GM19238 (cell line): ENCODE measurements around the gene BIRC5.
"Not testable (repeated sequence)": the region's sequence is repeated elsewhere in the genome, so short reads cannot be mapped to it uniquely, and the experiment has no call there.

Experiments used
- DNase-seq: peaks from one replicate; pipeline ENCODE4 v3.0.0; 2011; ENCODE audit warnings: low spot score; ENCODE audit not compliant: insufficient read length

Gene BIRC5

GRCh38 chr17:78214016-78214705 lies at the start of gene BIRC5:
Gene BIRC5 (plus strand): TSS chr17:78214253. CDS start chr17:78214317, 64 bp downstream.
- DNase-seq: peak; percentile 96

DNA sequence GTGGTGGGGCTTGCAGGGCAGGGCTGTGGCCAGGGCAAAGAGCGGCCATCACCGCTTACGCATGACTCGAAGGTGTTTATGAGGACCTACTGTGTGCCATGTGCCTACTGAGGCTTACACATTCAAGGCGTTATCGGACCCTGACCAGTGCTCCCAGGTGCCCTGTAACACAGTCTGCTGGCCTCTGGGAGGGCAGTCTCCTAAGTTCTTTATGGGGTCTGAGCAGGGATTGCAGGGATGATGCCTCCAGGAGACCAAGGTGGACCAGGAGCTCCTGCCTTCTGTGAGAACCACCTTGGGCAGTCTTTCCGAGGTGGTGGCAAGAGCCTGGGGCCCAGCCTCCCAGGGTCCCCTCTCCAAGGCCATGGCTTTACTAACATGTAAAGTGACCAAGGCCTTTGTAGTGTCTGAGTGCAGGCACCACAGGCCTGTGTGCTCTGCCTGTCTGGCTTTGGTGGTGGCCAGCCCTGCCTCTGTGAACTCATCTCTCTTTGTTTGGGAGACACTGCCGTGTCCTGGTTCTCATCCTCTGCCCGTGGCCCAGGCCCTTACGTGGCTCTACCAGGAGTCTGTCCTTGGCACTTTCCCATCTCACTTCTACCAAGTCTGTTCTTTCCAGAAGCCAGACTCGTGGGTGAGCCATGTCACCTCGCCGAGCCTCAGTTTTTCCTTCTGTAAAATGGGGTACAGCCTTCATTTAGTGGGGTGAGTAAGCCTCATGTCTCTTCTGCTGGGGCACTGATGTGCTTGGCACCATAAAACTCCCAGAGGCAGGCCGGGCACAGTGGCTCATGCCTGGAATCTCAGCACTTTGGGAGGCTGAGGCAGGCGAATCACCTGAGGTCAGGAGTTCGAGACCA lies 49.1 kb upstream of the BIRC5 start:
- DNase-seq: no peak

- no peak for DNase-seq
These were observed 47.6 kb upstream of the BIRC5 start for GRCh38 chr17:78166416-78166815.

DNA sequence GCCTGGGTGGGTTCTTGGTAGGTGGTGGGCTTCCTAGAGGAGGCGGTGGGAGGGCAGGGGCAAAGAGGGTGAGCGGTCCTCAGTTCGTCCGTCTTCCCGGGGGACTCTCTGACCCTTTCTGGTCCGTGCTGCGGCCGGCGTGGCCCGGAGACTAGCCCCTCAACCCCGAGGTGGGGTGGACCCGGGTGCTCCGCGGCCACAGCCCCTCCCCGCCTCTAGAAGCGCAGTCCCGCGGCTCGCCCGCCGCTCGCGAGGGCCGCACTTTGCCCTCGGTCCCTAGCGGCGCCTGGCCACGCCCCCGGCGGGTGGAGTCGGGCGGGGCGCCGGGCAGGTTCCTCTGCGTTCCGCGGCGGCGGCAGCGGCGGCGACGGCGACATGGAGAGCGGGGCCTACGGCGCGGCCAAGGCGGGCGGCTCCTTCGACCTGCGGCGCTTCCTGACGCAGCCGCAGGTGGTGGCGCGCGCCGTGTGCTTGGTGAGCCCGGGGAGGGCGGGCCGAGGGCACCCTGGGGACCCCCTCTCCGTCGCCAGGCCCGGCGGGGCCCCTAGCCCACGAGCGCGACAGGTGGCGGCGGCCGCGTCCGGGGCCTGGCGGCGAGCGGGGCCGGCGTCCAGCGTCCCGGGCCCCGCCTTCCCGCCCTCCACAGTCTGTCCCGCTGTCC lies 45.7 kb upstream of the BIRC5 start, which contains the start of gene SYNGR2:
Gene SYNGR2 (plus strand): TSS at position 340 of the 661 bp plus-strand sequence. CDS start 36 bp downstream, at position 376.
- DNase-seq: peak; percentile 91

DNA sequence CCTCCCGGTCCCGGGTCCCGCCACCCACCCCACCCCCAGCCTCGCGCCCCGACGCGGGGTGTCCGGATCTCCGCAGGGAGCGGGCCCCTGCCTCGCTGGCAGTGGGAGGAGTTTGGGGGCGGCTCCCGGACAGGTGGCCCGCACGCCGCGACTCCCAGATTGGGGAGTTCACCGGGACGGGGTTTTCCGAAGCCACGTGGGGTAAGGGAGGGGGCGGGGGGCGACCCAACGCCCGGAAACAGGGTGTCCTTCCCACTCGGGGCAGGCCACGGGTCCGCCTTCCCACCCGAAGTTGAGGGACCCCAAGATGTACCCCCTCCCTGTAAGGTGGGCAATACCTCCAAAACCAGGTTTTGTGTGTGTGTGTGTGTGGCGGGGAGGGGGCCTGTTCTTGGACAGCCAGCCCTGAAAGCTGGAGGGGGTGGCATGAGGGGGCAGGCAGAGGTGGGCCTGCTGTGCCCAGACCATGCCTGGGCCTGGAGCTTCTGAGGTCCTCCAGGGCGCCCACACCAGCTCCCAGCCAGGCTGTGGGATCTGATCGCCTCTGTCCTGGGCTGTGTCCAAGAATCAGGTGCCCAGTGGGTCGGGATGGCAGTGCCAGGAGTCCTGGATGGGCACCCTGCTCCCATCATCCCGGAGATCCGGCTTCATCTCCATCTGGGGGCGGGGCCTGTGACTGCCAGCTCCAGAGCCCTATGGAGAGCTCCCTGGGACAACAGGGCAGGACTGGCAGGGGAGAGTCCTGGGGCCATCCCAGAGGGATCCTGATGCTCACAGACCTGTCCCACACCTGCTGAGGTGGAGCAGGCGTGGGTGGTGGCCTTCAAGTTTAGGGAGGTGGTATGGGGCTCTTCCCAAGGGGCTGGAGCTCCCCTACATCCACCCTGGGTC lies 44.9 kb upstream of the BIRC5 start:
- peak; percentile 69 for DNase-seq

DNA sequence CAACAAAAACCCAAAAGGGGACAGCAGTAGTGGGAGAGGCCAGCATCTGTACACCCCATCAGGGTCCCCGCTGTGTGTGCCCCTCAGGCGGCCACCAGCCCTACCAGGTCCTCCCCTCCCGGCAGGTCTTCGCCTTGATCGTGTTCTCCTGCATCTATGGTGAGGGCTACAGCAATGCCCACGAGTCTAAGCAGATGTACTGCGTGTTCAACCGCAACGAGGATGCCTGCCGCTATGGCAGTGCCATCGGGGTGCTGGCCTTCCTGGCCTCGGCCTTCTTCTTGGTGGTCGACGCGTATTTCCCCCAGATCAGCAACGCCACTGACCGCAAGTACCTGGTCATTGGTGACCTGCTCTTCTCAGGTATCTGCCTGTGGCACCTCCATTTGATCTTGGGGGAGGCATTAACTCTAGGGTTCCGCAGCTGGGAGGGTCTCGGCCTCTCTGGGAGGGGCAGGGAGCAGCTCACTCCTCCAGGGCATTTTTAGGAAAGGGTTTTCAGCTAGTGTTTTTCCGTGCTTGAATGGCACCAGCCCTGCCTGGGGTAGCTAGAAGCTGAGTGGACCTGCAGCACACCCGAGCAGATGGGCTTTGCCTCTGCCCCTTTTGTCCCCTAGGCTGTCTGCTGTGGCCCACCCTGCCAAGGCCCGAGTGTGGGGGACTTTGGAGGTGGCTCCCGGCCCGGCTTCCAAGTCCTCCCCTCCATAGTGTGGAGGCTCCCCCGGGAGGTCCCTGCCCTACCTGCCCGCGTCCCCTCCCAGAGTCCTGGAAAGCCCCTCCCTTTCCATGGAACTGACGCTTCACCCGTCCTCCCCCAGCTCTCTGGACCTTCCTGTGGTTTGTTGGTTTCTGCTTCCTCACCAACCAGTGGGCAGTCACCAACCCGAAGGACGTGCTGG lies 43.1 kb upstream of the BIRC5 start:
- no peak for DNase-seq

DNA sequence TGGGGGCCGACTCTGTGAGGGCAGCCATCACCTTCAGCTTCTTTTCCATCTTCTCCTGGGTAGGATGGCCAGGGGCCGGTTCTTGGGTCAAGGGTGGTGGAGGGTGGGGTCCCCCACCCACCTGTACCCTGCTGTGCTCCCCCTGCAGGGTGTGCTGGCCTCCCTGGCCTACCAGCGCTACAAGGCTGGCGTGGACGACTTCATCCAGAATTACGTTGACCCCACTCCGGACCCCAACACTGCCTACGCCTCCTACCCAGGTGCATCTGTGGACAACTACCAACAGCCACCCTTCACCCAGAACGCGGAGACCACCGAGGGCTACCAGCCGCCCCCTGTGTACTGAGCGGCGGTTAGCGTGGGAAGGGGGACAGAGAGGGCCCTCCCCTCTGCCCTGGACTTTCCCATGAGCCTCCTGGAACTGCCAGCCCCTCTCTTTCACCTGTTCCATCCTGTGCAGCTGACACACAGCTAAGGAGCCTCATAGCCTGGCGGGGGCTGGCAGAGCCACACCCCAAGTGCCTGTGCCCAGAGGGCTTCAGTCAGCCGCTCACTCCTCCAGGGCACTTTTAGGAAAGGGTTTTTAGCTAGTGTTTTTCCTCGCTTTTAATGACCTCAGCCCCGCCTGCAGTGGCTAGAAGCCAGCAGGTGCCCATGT lies 42.3 kb upstream of the BIRC5 start:
- not testable (repeated sequence) for DNase-seq

GRCh38 chr17:78172249-78173051 lies 41.6 kb upstream of the BIRC5 start:
- DNase-seq: no peak

DNA sequence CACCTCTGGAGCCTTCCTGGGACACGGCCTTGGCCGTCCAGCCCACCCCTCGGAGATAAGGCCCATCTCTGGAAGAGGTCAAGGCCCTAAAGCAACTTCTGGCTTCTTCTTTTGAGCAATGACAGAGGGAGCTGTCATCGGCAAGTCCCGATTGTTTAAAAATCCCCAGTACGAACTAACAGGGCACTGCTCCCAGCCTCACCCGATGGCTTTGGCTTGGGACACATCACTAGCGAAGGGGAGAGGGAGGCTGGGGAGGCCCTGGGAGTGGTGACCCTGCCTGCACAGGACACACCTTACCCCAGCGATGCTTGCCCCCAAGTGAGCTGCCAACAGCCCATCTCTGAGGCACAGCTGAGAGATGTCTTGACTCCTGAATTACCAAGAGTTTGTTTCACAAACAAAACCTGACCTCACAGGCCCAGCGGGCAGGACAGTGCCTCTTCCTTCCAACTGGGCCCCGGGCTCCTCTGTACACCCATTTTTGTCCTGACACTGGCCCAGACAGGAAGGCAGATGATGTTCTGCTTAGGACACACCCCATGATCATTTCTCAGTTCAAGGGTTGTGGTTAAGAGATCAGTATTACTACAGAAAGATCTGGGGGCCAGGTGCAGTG lies 40.8 kb upstream of the BIRC5 start:
- peak; percentile 62 for DNase-seq

GRCh38 chr17:78174346-78174869 lies 39.6 kb upstream of the BIRC5 start:
- DNase-seq: no peak

DNA sequence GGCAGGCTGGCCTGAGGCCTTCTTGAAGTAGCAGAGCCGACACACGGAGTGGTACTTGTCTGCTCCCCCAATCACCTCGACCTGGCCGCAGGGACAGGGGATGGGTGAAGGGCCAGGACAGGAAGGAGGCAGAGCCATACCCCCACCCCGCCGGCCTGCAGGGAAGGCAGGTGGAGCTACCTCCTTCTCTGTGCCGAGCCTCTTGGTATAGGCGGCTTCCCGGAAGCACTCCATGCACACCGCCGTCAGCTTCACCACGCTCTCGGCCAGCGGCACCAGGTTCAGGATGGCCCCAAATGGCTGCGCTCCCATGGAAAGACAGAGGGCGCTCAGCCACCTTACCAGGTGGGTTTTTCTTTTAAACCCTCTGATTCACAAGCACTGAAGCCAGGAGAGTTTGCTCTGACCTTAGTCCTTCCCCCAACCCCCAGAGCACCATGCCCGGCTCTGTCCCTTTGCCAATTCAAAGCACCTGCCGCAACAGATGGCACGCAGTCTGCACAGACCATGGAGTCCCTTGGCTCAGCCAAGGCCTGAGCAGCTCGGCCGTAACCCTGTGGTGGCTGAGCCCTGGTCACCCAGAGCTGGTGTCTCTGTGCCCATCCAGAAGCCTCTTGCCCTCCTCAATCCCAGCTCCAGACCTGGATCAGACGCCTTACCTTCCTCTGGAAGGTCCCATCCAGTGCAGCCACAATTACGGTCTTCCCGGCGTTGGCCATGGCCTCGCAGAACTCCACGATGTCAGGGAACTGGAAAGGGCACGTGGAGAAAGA lies 39.0 kb upstream of the BIRC5 start:
- no peak for DNase-seq

GRCh38 chr17:78175643-78175981 lies 38.4 kb upstream of the BIRC5 start:
- DNase-seq: no peak

GRCh38 chr17:78176548-78177025 lies 37.5 kb upstream of the BIRC5 start:
- DNase-seq: peak; percentile 65

- DNase-seq: no peak
These were observed 34.7 kb upstream of the BIRC5 start for GRCh38 chr17:78179372-78179771.

- no peak for DNase-seq
These were observed 34.0 kb upstream of the BIRC5 start for GRCh38 chr17:78180083-78180482.

DNA sequence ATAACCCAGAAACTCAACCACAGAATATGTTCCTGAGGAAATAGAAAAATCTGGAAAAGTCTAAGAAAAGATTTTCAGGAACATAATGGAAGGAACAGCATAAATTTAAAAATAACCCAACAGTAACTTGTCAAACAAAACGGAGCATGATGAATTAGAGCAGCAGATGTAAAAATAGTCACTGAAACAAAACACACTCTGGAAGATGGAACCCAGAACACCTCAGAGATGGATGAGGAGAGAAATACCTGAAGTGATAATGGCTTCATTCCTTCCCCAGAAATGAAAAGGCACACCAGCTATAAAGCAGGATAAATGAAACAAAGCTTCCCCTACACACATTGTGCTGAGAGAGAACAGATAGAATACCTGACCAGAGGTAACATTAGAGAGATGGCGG lies 33.5 kb upstream of the BIRC5 start:
- no peak for DNase-seq

DNA sequence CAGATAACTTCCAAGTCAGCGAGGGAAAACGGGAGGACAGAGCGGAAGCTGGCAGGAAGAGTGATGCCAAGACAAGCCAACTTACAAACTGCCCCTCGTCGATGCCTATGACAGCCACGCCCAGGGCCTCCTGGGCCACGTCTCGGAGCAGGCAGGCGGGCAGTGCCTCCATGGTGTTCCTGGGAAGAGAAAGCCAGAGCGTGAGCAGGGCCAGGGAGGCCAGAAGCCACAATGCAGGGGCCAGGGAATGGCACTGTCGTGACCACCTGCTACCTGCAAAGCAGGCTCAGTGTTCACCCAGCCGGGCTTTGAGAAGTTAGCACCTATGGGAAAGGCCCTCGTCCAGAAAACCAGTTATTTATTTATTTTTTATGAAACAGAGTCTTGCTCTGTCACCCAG lies 31.5 kb upstream of the BIRC5 start:
- DNase-seq: no peak
